CD4-positive, alpha-beta T cell (primary cell): ENCODE measurements around the gene METTL1. TPM values are rescaled to one million over a fixed set of nuclear protein-coding genes. Genes with fewer than 3 reads are reported as not detected.
A peak's percentile ranks its signal among the peaks of the same experiment; 100 is the strongest.

Experiments used
- ATAC-seq: fragments of 200-7000 bp; cut with Tn5 transposase; one replicate; pipeline ENCODE4 v1.10.0; 2022; ENCODE audit warnings: mild to moderate bottlenecking; ENCODE audit not compliant: poor library complexity
- CTCF ChIA-PET: fragments of 350-600 bp; sonication (Branson Sonifier 250); formaldehyde crosslinking; loops from one replicate; lab custom pipeline; 2021; ENCODE audit warnings: antibody characterized with exemption, inconsistent platforms; lab: Charles Lee
- POLR2A ChIA-PET: fragments of 350-600 bp; sonication (Branson Sonifier 250); formaldehyde crosslinking; loops from one replicate; lab custom pipeline; 2021; ENCODE audit warnings: antibody characterized with exemption, inconsistent platforms; lab: Charles Lee
- DNase-seq, 14 experiments: peaks; one replicate each; pipeline ENCODE4 v3.0.0-alpha.2; 2013 to 2020; ENCODE audit warnings: mixed read lengths in 2 of 14
- H3K27ac ChIP-seq, 2 donors: one replicate each; pipeline versions ENCODE4 v1.5.1 to v1.7.0; 2013; ENCODE audit warnings: low read length in 2 of 2, low read depth in 1 of 2, mild to moderate bottlenecking in 1 of 2
- H3K27me3 ChIP-seq, 2 experiments: 1 replicate in 1 of 2; 2 replicates in 1 of 2; pipeline versions ENCODE4 v1.6.1 to v1.7.0; 2013; ENCODE audit warnings: low read length in 2 of 2, control low read depth in 1 of 2, mild to moderate bottlenecking in 1 of 2, moderate library complexity in 1 of 2; ENCODE audit not compliant: insufficient read depth in 2 of 2, control insufficient read depth in 1 of 2
- H3K36me3 ChIP-seq: one replicate; pipeline ENCODE4 v1.6.1; 2013; ENCODE audit warnings: low read length, control low read depth; ENCODE audit not compliant: insufficient read depth
- H3K4me1 ChIP-seq: one replicate; pipeline ENCODE4 v1.6.1; 2013; ENCODE audit warnings: low read length, control low read depth; ENCODE audit not compliant: insufficient read depth
- H3K4me3 ChIP-seq: one replicate; pipeline ENCODE4 v1.5.1; 2013; ENCODE audit warnings: mild to moderate bottlenecking, low read length, moderate library complexity
- H3K9me3 ChIP-seq, 2 experiments: 1 replicate in 1 of 2; 2 replicates in 1 of 2; pipeline versions ENCODE4 v1.6.1 to v1.7.0; 2013; ENCODE audit warnings: low read length in 2 of 2, mild to moderate bottlenecking in 2 of 2, control low read depth in 1 of 2, moderate library complexity in 1 of 2; ENCODE audit not compliant: control insufficient read depth in 1 of 2, insufficient read depth in 1 of 2
- H3K27ac Mint-ChIP-seq: one replicate; pipeline ENCODE4 v1.8.0; 2020; ENCODE audit warnings: mixed read lengths
- H3K27me3 Mint-ChIP-seq: one replicate; pipeline ENCODE4 v1.8.0; 2021; ENCODE audit warnings: mixed read lengths
- H3K36me3 Mint-ChIP-seq: one replicate; pipeline ENCODE4 v1.8.0; 2021; ENCODE audit warnings: low read depth, mixed read lengths
- H3K4me1 Mint-ChIP-seq: one replicate; pipeline ENCODE4 v1.8.0; 2021; ENCODE audit warnings: low read depth, mixed read lengths
- H3K4me3 Mint-ChIP-seq: one replicate; pipeline ENCODE4 v1.8.0; 2020; ENCODE audit warnings: mild to moderate bottlenecking, mixed read lengths
- H3K9me3 Mint-ChIP-seq: one replicate; pipeline ENCODE4 v1.8.0; 2020; ENCODE audit warnings: mixed read lengths
- CTCF ChIP-seq: fragments of 200-600 bp; IDR thresholded peaks from one replicate; pipeline ENCODE4 v1.8.0; 2022; ENCODE audit warnings: antibody characterized with exemption, mild to moderate bottlenecking
- intact Hi-C, 2 experiments: fragments of 100-400 bp; cut with DNase I in 1 of 2; cut with micrococcal nuclease in 1 of 2; formaldehyde crosslinking; loops; one replicate each; pipeline versions ENCODE4 v1.15.1 to v1.9.0; 2023 to 2025; cut with DNase I, micrococcal nuclease
- total RNA-seq, 174 experiments: library from RNA in 2 of 174; stranded (reverse) in 2 of 174; gene quantifications; one replicate each; pipeline ENCODE4 v1.2.3 and lab custom pipeline; 2021 to 2026

METTL1 gene
- total RNA-seq, 2 experiments from 2014 or later: 9.3 to 12.0 TPM

- H3K27me3 ChIP-seq: no peaks in the 10 kb centered on the region
- H3K4me3 Mint-ChIP-seq: peak overlapping the region; percentile 88
- H3K27me3 Mint-ChIP-seq: no peaks in the 10 kb centered on the region
- H3K27ac Mint-ChIP-seq: peak overlapping the region; percentile 94
- no peak for TF ChIP-seq CTCF
- ChIA-PET CTCF (interaction anchor here (1.2 to 2.3 kb wide), 5 partner anchors 15 to 282 kb away, joined by 3 to 12 read pairs (median 6); partner anchors contain the start of genes B4GALNT1, GLI1 and MARCHF9), POLR2A (interaction anchor here (0.8 to 2.6 kb wide), 19 partner anchors 9 to 282 kb away, joined by 3 to 26 read pairs (median 4); partner anchors contain the start of genes ATP23, B4GALNT1, CDK4 and DDIT3)
- H3K36me3 ChIP-seq: peaks cover 36% of the 10 kb centered on the region
- peak; percentile 64 for ATAC-seq
- H3K27ac ChIP-seq: peak overlapping the region; percentile 83 to 93
- DNase-seq: peak; percentile 57 to 96 (median 76)
- H3K36me3 Mint-ChIP-seq: peaks cover 43% of the 10 kb centered on the region
- H3K9me3 Mint-ChIP-seq: no peaks in the 10 kb centered on the region
- H3K9me3 ChIP-seq: no peaks in the 10 kb centered on the region
- H3K4me1 Mint-ChIP-seq: peaks cover 64% of the 10 kb centered on the region
- peak overlapping the region; percentile 95 for H3K4me3 ChIP-seq
- intact Hi-C loops: loop anchor here in 1 of 2 experiments (1.0 to 5.0 kb wide), 3 partner anchors 11 to 114 kb away; partner anchors contain the start of genes CDK4 and OS9
- H3K4me1 ChIP-seq: peaks cover 73% of the 10 kb centered on the region
Measured at GRCh38 chr12:57740656-57741412, 31.1 kb downstream of the METTL1 start.

- no peaks in the 10 kb centered on the region for H3K9me3 ChIP-seq
- no peaks in the 10 kb centered on the region for H3K27me3 ChIP-seq
- Mint-ChIP-seq H3K4me1 (peaks cover 64% of the 10 kb centered on the region), H3K4me3 (peak overlapping the region; percentile 50), H3K36me3 (peaks cover 50% of the 10 kb centered on the region), H3K9me3 (no peaks in the 10 kb centered on the region), H3K27ac (peak overlapping the region; percentile 94), H3K27me3 (no peaks in the 10 kb centered on the region)
- ChIA-PET CTCF (interaction anchor here (1.7 kb wide), 1 partner anchor 107 kb away, joined by 3 read pairs; the partner anchor contains the start of gene B4GALNT1), POLR2A (interaction anchor here (0.8 to 2.6 kb wide), 7 partner anchors 15 to 281 kb away, joined by 3 to 26 read pairs (median 7); partner anchors contain the start of genes DDIT3, GLI1, MARCHF9 and OS9)
- H3K36me3 ChIP-seq: peaks cover 44% of the 10 kb centered on the region
- DNase-seq (no peak), ATAC-seq (no peak)
- H3K4me1 ChIP-seq: peaks cover 68% of the 10 kb centered on the region
- H3K27ac ChIP-seq: peak overlapping the region; percentile 83 to 93
- TF ChIP-seq CTCF: no peak
- intact Hi-C loops: loop anchor here (2.0 to 5.0 kb wide), 4 partner anchors 21 to 113 kb away; partner anchors contain the start of gene OS9 (in 1 of the 2)
- peak overlapping the region; percentile 95 for H3K4me3 ChIP-seq
Measured at GRCh38 chr12:57739914-57740538, 31.9 kb downstream of the METTL1 start.

GRCh38 chr12:57739387-57739786 lies 32.5 kb downstream of the METTL1 start:
- Mint-ChIP-seq H3K9me3 (no peaks in the 10 kb centered on the region), H3K36me3 (peaks cover 50% of the 10 kb centered on the region), H3K4me1 (peaks cover 64% of the 10 kb centered on the region), H3K27me3 (no peaks in the 10 kb centered on the region), H3K27ac (peak overlapping the region; percentile 94), H3K4me3 (peak overlapping the region; percentile 50)
- no peak for TF ChIP-seq CTCF
- ATAC-seq (no peak), DNase-seq (no peak)
- Histone ChIP-seq H3K4me3 (no peak overlapping the region), H3K9me3 (no peaks in the 10 kb centered on the region), H3K4me1 (peaks cover 64% of the 10 kb centered on the region), H3K36me3 (peaks cover 50% of the 10 kb centered on the region), H3K27me3 (no peaks in the 10 kb centered on the region), H3K27ac (peak overlapping the region in 1 of 2 donors; percentile 83)
- POLR2A ChIA-PET: interaction anchor here (0.8 kb wide), 1 partner anchor 19 kb away, joined by 3 read pairs; no protein-coding TSS in a partner anchor
- CTCF ChIA-PET: no interaction called here
- intact Hi-C loops: loop anchor here in 1 of 2 experiments (2.0 to 5.0 kb wide), 2 partner anchors 21 to 42 kb away; no protein-coding TSS in a partner anchor
